ENCODE results near the gene DCDC1.

DNA sequence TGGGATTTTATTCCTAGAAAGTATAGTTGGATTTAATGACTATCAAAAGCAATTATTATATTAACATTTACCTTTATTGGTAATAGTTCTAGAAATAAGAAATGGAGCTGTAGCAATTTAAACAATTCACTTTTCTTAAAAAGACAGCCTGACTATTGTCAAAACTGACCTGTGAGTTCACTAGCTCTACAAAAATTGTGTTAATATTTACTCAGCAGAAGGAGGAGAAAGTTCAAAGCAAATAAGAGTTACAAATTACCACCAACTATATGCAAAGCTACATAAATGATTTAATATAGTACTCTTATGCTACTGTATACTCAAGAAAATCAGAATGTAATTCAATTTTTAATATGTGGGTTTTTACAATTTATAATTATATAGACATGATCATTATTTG, 310.0 kb downstream of the DCDC1 start:
- TF ChIP-seq, protein P1, sequence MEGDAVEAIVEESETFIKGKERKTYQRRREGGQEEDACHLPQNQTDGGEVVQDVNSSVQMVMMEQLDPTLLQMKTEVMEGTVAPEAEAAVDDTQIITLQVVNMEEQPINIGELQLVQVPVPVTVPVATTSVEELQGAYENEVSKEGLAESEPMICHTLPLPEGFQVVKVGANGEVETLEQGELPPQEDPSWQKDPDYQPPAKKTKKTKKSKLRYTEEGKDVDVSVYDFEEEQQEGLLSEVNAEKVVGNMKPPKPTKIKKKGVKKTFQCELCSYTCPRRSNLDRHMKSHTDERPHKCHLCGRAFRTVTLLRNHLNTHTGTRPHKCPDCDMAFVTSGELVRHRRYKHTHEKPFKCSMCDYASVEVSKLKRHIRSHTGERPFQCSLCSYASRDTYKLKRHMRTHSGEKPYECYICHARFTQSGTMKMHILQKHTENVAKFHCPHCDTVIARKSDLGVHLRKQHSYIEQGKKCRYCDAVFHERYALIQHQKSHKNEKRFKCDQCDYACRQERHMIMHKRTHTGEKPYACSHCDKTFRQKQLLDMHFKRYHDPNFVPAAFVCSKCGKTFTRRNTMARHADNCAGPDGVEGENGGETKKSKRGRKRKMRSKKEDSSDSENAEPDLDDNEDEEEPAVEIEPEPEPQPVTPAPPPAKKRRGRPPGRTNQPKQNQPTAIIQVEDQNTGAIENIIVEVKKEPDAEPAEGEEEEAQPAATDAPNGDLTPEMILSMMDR (IDR thresholded peaks at IDR 0.05), result no peak
- TF ChIP-seq EP300 (IDR thresholded peaks at IDR 0.05), result no peak
